H1 (cell line): ENCODE data around the gene RESP18.

ENCODE experiments used
- CTCF ChIP-seq, 3 experiments: IDR thresholded peaks; 1 replicate in 2 of 3; 2 replicates in 1 of 3; pipeline versions ENCODE4 v1.5.1 to v1.6.1; 2011; ENCODE audit warnings: low read length in 3 of 3, mild to moderate bottlenecking in 3 of 3, inconsistent platforms in 2 of 3, low read depth in 1 of 3, moderate library complexity in 1 of 3; ENCODE audit not compliant: insufficient read depth in 1 of 3; ENCODE audit errors: control extremely low read depth in 1 of 3
- FOSL1 ChIP-seq: IDR thresholded peaks from 2 replicates; pipeline ENCODE4 v1.6.1; 2011; ENCODE audit warnings: mild to moderate bottlenecking, low read depth, low read length, moderate library complexity; ENCODE audit not compliant: insufficient read depth
- POLR2A ChIP-seq, 2 experiments: IDR thresholded peaks; 1 replicate in 1 of 2; 2 replicates in 1 of 2; pipeline ENCODE4 v1.6.1; 2011; ENCODE audit warnings: low read depth in 2 of 2, low read length in 2 of 2, mild to moderate bottlenecking in 2 of 2; ENCODE audit errors: control extremely low read depth in 1 of 2
- ZNF274 ChIP-seq: IDR thresholded peaks from 2 replicates; pipeline ENCODE4 v1.7.0; 2012; ENCODE audit warnings: low read length, borderline replicate concordance; ENCODE audit errors: extremely low read depth
- TF ChIP-seq, protein P1 (sequence below): IDR thresholded peaks from 2 replicates; pipeline ENCODE4 v1.6.1; 2012; ENCODE audit warnings: inconsistent platforms

- TF ChIP-seq CTCF (IDR thresholded peaks at IDR 0.05; ENCODE audit: control extremely low read depth in 1 of 3, insufficient read depth in 1 of 3, low read depth in 1 of 3, low read length in 3 of 3) (no peak), ZNF274 (no peak), POLR2A (IDR thresholded peaks at IDR 0.05; ENCODE audit: control extremely low read depth in 1 of 2, low read depth in 2 of 2, low read length in 2 of 2) (no peak), FOSL1 (no peak)
- TF ChIP-seq, protein P1, sequence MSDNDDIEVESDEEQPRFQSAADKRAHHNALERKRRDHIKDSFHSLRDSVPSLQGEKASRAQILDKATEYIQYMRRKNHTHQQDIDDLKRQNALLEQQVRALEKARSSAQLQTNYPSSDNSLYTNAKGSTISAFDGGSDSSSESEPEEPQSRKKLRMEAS, result no peak
Observed at GRCh38 chr2:219369447-219369861, 36.9 kb upstream of the RESP18 start.
